ENCODE measurements around the gene TNFRSF6B. TPM values are rescaled to one million over a fixed set of nuclear protein-coding genes. Genes with fewer than 3 reads are reported as not detected.

Gene TNFRSF6B
- total RNA-seq, 1 experiment from 2014 or later: not detected

- Histone ChIP-seq H3K4me3 (no peak overlapping the region), H3K9me2 (ENCODE audit: insufficient read depth) (no peaks in the 10 kb centered on the region), H3K79me2 (ENCODE audit: low read depth) (peaks cover 10% of the 10 kb centered on the region; the same call in 1 of the 2 replicates), H3K4me2 (no peak overlapping the region), H4K20me1 (ENCODE audit: insufficient read depth) (no peaks in the 10 kb centered on the region; the same call in 1 of the 2 replicates), H3K4me1 (replicated peaks; ENCODE audit: insufficient read depth) (peaks cover 9% of the 10 kb centered on the region), H3K36me3 (ENCODE audit: low read depth) (no peaks in the 10 kb centered on the region), H2AFZ (no peak overlapping the region), H3K9me3 (ENCODE audit: insufficient read depth, low read depth) (no peaks in the 10 kb centered on the region), H3K27me3 (ENCODE audit: insufficient read depth, low read depth) (no peaks in the 10 kb centered on the region), H3F3A (ENCODE audit: insufficient read depth, low read depth) (peaks cover 35% of the 10 kb centered on the region), H3K27ac (no peak overlapping the region)
- intact Hi-C loops (cut with micrococcal nuclease; ENCODE audit: unreplicated experiment): no loop called here
- TF ChIP-seq EZH2 (IDR thresholded peaks at IDR 0.05; ENCODE audit: low read depth): no peak
- TF ChIP-seq CTCF (conservative IDR thresholded peaks at IDR 0.05): no peak
- DNase-seq: no peak
- no TSS peak for BruUV-seq (replicated peaks)
- ChIA-PET CTCF (no interaction called here), POLR2A (ENCODE audit: unreplicated experiment) (interaction anchor here (1.0 kb wide), 1 partner anchor 57 kb away, joined by 4 read pairs; no protein-coding TSS in a partner anchor)
These were observed 47.7 kb downstream of the TNFRSF6B start for GRCh38 chr20:63744158-63744557.

- no peak overlapping the region for H3K27ac ChIP-seq
- H3K9me3 ChIP-seq (ENCODE audit: insufficient read depth, low read depth): no peaks in the 10 kb centered on the region
- H4K20me1 ChIP-seq (ENCODE audit: insufficient read depth): no peaks in the 10 kb centered on the region; the same call in 1 of the 2 replicates
- peaks cover 9% of the 10 kb centered on the region for H3K4me1 ChIP-seq (replicated peaks; ENCODE audit: insufficient read depth)
- H3K79me2 ChIP-seq (ENCODE audit: low read depth): peaks cover 10% of the 10 kb centered on the region; the same call in 1 of the 2 replicates
- intact Hi-C loops (cut with micrococcal nuclease; ENCODE audit: unreplicated experiment): no loop called here
- BruUV-seq (replicated peaks): no TSS peak
- H3K27me3 ChIP-seq (ENCODE audit: insufficient read depth, low read depth): no peaks in the 10 kb centered on the region
- no peak overlapping the region for H2AFZ ChIP-seq
- no peak overlapping the region for H3K4me3 ChIP-seq
- H3F3A ChIP-seq (ENCODE audit: insufficient read depth, low read depth): peaks cover 33% of the 10 kb centered on the region
- no peaks in the 10 kb centered on the region for H3K9me2 ChIP-seq (ENCODE audit: insufficient read depth)
- CTCF ChIA-PET: interaction anchor here (0.7 kb wide), 1 partner anchor 15 kb away, joined by 3 read pairs; no protein-coding TSS in a partner anchor
- TF ChIP-seq EZH2 (IDR thresholded peaks at IDR 0.05; ENCODE audit: low read depth) (no peak), CTCF (conservative IDR thresholded peaks at IDR 0.05) (no peak)
- DNase-seq: no peak
- POLR2A ChIA-PET (ENCODE audit: unreplicated experiment): no interaction called here
- no peak overlapping the region for H3K4me2 ChIP-seq
- no peaks in the 10 kb centered on the region for H3K36me3 ChIP-seq (ENCODE audit: low read depth)
These were observed 48.3 kb downstream of the TNFRSF6B start for GRCh38 chr20:63744574-63745423.

- no peak for DNase-seq
- Histone ChIP-seq H3K9me3 (ENCODE audit: insufficient read depth, low read depth) (no peaks in the 10 kb centered on the region), H3K27ac (no peak overlapping the region), H3K4me3 (no peak overlapping the region), H3K36me3 (ENCODE audit: low read depth) (no peaks in the 10 kb centered on the region), H2AFZ (no peak overlapping the region), H3K9me2 (ENCODE audit: insufficient read depth) (no peaks in the 10 kb centered on the region), H4K20me1 (ENCODE audit: insufficient read depth) (peaks cover 2% of the 10 kb centered on the region; the same call in 1 of the 2 replicates), H3K4me1 (replicated peaks; ENCODE audit: insufficient read depth) (peaks cover 9% of the 10 kb centered on the region), H3K4me2 (no peak overlapping the region), H3F3A (ENCODE audit: insufficient read depth, low read depth) (peaks cover 34% of the 10 kb centered on the region), H3K27me3 (ENCODE audit: insufficient read depth, low read depth) (no peaks in the 10 kb centered on the region), H3K79me2 (ENCODE audit: low read depth) (peaks cover 10% of the 10 kb centered on the region; the same call in 1 of the 2 replicates)
- ChIA-PET CTCF (interaction anchor here (0.7 kb wide), 2 partner anchors 15 to 38 kb away, joined by 3 read pairs; partner anchors contain the start of genes ARFRP1 and ZGPAT), POLR2A (ENCODE audit: unreplicated experiment) (no interaction called here)
- intact Hi-C loops (cut with micrococcal nuclease; ENCODE audit: unreplicated experiment): no loop called here
- no peak for TF ChIP-seq EZH2 (IDR thresholded peaks at IDR 0.05; ENCODE audit: low read depth)
- TF ChIP-seq CTCF (conservative IDR thresholded peaks at IDR 0.05): no peak
- BruUV-seq (replicated peaks): no TSS peak
These were observed 49.0 kb downstream of the TNFRSF6B start for GRCh38 chr20:63745424-63745805.

Measured in PC-9 (cell line).